ACHN (cell line): Measurements from ENCODE around the gene NDUFAF3.

Experiments used
- DNase-seq: peaks from one replicate; pipeline ENCODE4 v3.0.0-alpha.2; 2015
- in situ Hi-C: cut with HindIII; loops from 2 replicates; pipeline ENCODE4 v1.10.0; 2017; ENCODE audit warnings: low sequenced_read_pairs, low pct_ligation_motif_present, low pct_unique_long_range_greater_than_20kb

NDUFAF3 gene

DNA sequence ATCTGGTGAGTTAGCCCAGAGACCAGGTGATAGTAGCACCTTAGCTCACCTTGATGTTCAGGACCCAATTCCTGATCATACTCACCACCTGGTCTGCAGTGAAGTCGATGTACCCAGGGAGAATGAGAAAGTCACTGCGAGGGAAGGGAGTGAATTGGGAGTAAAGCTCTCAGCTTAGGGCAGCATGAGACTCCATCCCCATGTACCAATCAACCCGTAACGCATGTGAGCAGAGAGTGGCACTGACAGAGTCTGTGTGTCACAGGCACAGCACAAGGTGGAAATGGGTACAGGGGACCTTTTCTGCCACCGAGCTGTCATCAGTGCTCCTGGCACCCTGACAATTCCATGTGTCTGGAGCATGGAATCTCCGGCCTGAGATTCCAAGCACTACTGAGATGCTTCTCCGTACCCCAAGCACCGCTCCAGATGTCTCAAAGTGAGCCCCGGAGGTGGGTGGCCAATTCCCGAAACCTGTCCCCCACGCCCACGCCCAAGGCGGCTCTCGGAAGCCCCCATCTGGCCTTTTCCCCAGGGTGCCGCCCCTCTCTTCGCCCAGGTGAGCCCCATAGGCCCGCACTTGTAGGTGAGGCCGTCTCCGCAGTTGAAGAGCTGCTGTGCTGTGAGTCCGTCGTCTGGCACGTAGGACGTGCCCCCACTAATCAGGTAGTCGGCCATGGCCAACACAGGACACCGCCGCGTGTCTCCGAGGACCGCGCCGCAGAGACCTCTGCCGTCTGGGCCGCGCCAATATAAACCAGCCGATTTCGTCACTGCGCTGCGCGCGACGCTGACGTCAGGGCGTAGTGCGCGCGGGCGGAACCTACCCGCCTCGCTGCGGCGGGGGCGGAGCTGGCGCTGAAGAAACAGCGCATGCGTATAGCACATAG is 7.0 kb downstream of the NDUFAF3 start, which contains the start of gene IMPDH2:
Gene IMPDH2, minus strand, starts transcription at position 726 of the 890 bp plus-strand sequence. Its CDS starts 48 bp downstream, at position 678.
- DNase-seq = peak; percentile 91
- in situ Hi-C loops = no loop called here

GRCh38 chr3:49029563-49029884 is 7.6 kb downstream of the NDUFAF3 start:
- DNase-seq = no peak
- in situ Hi-C loops = no loop called here

DNA sequence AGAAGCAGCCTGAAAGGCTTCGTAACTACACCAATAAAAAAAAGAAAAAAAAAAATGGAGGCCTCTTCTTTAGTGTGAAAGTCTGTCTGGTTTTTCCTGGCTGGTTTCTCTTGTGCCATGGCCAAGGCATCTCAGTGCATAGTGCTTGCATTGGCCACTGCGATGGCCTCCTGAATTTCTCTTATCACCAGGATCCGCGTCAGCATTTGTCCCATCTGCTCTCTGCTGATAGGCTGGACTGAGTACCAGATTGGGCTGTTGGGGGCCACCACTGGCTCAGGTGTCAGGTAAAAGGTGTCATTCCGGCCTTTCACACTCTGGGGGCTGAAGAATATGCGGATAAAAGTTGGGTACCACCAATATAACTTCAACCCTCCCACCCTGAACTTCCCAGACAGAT is 8.4 kb downstream of the NDUFAF3 start:
- in situ Hi-C loops = no loop called here
- no peak for DNase-seq

- in situ Hi-C loops = no loop called here
- no peak for DNase-seq
Measured at GRCh38 chr3:49032646-49033304, 10.9 kb downstream of the NDUFAF3 start.

GRCh38 chr3:49034650-49035049 is 12.7 kb downstream of the NDUFAF3 start:
- no peak for DNase-seq
- in situ Hi-C loops = no loop called here

DNA sequence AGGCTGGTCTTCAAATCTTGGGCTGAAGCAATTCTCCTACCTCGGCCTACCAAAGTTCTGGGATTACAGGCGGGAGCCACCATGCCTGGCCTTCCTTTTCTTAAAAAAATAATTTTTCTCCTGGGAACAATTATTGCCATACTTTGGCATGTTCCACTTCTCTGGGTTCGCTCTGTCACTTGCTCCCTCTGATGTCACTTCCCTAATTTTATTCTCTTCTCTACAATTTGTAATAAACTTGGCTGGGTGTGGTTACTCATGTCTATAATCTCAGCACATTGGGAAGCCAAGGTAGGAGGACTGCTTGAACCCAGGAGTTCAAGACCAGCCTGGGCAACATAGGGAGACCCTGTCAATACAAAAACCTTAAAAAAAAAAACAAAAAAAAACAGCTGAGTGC is 13.4 kb downstream of the NDUFAF3 start:
- in situ Hi-C loops = no loop called here
- DNase-seq = no peak

DNA sequence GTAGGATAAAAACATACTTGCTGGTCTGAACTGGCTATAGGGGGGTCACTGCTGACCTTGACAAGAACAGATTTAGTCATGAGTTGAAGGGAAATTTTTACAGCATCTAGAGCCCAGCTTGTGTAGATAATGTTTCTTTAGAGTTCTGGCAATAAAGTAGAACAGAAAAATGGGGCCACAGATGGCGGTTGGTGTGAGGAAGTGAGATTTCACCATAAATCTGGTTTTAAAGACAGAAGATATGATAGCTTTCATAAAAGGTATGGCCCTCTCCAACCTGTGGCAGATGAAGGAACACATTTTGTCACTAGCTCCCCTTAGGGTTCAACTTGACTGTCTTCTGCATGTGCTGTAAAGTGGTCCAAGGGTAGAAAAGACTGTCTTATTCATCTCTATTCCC is 31.6 kb downstream of the NDUFAF3 start:
- in situ Hi-C loops = no loop called here
- no peak for DNase-seq

GRCh38 chr3:49054344-49054862 is 32.5 kb downstream of the NDUFAF3 start:
- in situ Hi-C loops = no loop called here

DNA sequence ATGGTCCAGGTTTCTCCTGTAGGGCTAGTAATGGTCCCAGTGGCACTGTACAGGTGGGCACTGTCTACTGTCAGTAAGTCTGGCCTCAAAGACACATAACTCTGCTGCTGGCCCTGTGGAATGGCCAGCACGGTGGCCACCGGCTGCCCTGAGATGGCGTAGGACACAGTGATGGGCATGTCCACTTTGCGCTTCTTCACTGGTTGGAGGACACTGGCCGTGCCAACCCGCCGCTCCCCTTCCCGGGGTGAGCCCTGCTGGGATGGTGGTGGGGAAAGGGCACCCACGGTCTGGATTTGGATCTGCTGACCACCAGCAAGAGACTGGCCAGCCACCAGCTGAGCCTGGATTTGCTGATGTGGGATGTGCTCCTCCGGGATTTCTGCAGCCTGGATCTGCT is 35.3 kb downstream of the NDUFAF3 start:
- in situ Hi-C loops = no loop called here
- DNase-seq = no peak

More at GRCh38 chr3:49054344-49054862, 32.5 kb downstream of the NDUFAF3 start:
- DNase-seq = no peak

- no peak for DNase-seq
- in situ Hi-C loops = no loop called here
Measured at GRCh38 chr3:49058011-49058410, 36.1 kb downstream of the NDUFAF3 start.
